NCI-H1417 treated with DMSO at 0.1 percent for 48 hours (cell line): Measurements from ENCODE around the gene KATNAL1.
"Not testable (repeated sequence)": the region's sequence is repeated elsewhere in the genome, so short reads cannot be mapped to it uniquely, and the experiment has no call there.

Experiments used
- DNase-seq: peaks from one replicate; lab custom pipeline; 2025; lab: John Stamatoyannopoulos, UW

The KATNAL1 gene

DNA sequence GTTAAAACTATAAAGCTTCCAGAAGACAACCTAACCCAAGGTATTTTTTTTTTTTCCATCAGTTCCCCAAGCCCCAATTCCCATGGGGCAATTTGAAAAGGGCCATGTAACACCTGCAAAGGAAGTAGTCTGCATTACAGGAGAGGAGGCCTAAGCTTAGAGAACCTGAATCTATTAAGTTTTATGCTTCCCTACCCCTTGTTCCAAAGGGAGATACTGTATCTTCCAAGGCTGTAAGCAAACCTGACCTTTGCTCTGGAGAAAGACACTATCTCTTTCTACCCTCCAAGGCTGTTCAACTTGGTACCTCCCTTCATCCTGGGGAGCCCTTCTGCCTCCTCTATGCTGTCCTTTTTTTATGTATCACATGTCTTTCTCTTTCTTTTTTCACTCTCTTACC is 15.0 kb downstream of the KATNAL1 start:
- no peak for DNase-seq

DNA sequence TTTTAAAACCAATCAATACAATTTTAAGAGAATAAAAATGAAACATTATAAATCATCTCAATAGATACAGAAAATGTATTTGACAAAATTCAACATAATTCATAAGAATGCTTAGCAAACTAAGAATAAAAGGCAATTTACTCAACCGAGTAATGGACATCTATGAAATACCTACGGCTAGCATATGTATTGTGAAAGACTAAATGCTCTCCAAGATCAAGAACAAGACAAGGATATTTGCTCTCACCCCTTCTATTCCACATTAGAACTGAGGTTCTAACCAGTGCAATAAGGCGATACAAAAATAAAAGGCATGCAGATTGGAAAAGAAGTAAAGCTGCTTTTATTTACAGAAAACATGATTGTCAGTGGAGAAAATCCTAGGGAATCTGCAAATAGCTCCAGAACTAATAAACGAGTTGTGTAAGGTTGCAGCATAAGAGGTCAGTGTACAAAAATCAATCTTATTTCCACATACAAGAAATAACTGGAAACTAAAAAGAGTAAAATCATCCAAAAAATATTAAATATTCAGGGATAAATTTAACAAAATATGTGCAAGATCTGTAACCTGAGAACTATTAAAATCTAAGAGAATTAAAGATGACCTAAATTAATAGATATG is 16.4 kb downstream of the KATNAL1 start:
- DNase-seq = no peak

DNA sequence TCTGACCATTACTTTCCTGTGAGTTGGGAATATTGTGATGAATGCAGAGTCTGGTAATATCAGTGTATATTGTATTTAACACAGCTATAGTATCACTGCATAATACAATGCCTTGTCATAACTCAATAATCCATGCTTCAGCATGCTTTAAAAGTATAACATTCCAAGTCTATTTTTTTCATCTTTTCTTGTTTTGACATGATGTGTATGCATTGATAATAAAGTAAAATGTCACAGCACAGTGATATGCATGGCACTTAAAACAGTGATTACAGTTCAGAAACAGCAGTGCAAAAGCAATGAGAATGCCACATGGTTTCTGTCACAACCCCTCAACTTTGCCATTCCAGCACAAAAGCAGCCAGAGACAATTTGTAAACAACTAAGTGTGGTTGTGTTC is 17.8 kb downstream of the KATNAL1 start:
- no peak for DNase-seq

DNA sequence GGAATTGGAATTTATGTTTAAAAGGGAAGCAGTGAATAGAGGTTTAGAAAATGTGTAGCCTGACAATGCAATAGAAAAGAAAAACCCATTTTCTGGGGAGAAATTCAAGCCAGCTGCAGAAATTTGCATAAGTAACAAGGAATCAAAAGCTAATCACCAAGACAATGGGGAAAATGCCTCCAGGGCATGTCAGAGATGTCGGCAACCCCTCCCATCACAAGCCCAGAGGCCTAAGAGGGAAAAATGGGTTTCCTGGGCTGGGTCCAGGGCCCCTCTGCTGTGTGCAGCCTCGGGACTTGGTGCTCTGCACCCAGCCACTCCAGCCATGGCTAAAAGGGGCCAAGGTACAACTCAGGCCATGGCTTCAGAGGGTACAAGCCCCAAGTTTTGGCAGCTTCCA is 21.3 kb downstream of the KATNAL1 start:
- not testable (repeated sequence) for DNase-seq

DNA sequence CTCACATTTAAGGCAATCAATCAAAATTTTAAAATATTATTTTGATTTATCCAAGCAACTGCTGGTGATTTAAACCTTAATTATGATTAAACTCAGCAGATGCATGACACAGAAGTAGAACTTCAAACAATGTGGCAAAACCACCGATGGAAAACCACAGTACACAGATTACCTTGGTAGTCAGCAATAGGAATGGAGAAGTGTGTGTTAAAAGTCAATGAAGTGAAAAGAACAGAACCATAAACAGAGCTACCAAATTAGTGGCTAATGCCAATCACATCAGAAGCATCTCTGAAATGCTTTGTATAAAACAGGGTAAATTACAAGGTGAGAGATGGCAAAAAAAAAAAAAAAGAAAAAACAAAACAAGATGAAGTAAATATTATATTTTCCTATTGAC is 31.2 kb downstream of the KATNAL1 start:
- no peak for DNase-seq

DNA sequence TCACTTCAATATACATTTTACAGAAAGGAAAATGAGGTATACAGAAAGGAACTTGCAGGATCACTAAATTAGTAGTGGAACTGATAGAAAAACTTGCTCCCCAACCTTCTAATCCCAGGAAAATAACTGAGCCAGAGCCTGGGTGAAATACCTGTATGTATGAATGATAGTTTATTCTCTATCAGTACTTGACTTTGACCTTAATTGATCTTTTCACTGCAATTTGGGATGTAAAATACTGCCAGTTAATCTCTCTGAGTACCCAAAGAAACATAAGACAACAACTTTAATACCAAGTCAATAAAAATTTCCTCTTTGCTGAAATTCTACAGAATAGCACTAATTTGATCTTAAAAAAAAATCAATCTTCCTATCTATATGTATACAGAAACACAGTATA is 33.3 kb downstream of the KATNAL1 start:
- no peak for DNase-seq

DNA sequence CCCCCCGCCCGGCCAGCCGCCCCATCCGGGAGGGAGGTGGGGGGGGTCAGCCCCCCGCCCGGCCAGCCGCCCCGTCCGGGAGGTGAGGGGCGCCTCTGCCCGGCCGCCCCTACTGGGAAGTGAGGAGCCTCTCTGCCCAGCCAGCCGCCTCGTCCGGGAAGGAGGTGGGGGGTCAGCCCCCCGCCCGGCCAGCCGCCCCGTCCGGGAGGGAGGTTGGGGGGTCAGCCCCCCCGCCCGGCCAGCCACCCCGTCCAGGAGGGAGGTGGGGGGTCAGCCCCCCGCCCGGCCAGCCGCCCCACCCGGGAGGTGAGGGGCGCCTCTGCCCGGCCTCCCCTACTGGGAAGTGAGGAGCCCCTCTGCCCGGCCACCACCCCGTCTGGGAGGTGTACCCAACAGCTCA is 37.3 kb downstream of the KATNAL1 start:
- DNase-seq = not testable (repeated sequence)

DNA sequence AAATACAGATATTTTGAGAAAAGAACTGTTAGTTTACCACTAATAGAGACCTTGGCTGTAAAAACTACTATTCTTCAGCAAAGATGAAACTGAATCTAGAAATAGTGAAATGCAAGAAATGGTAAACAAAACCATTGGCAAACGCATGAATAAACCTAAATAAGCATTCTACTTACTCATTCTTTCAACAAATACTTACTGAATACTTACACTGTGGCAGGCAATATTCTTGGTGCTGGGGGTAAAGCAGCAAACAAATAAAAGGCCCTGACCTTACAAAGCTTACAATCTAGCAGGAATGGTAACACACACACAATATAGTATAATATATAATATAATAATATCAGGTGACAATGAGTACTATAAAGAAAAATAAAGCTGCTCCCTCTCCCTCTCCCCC is 38.7 kb downstream of the KATNAL1 start:
- DNase-seq = no peak

DNA sequence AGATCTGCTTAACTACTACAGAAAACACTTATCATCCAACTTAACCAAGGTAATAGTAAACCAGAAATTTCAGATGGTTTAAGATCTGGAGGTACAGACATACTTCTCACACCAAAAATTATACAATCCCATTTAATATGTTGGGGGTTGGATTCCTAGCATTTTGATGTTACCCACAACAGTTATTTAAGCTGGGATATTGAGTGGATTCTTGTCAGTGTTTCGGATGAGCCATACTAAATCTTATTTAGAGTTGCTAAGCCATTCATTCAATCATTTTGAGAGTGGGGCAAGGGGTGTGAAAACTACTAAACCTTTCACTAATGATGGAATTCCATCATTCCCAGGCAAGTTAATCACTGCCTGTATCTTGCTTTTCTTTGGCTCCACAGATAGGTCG is 40.6 kb downstream of the KATNAL1 start:
- no peak for DNase-seq

DNA sequence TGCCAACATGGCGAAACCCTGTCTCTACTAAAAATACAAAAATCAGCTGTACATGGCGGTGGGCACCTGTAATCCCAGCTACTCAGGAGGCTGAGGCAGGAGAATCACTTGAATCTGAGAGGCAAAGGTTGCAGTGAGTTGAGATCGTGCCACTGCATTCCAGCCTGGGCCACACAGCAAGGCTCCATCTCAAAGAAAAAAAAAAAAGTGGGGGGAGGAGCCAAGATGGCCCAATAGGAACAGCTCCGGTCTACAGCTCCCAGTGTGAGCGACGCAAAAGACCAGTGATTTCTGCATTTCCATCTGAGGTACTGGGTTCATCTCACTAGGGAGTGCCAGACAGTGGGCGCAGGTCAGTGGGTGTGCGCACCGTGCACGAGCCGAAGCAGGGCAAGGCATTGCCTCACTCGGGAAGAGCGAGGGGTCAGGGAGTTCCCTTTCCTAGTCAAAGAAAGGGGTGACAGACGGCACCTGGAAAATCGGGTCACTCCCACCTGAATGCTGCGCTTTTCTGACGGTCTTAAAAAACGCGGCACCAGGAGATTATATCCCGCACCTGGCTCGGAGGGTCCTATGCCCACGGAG is 48.1 kb downstream of the KATNAL1 start:
- not testable (repeated sequence) for DNase-seq

DNA sequence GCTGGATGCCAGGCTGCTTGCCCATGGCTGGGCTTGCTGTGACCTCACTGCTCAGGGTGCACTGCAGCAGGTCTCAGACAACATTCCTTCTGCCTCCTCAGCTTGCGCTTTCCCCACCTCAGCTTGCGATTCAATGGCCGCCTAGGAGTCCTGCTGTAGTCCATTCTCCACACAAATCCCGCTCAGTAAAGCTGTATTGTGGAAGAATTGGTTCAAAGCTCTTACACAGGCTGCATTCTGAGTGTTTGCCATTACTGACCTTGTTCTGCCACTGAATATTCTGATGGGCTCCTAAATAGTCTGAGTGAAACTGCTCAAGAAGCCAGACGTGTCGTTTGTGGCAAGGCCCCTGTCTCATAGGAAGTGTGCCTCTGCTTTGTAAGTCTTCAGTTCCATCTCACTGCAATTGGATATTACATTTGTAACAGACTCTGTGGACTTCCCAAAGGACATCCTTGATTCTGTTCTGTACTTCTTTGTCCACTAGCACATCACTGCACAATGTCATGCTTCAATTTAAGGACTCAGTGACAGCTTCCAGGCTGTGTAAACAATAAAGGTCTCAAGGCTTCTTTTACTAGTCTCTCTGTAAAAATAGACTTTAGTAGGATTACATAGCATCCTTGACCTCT is 49.8 kb downstream of the KATNAL1 start:
- DNase-seq = no peak

DNA sequence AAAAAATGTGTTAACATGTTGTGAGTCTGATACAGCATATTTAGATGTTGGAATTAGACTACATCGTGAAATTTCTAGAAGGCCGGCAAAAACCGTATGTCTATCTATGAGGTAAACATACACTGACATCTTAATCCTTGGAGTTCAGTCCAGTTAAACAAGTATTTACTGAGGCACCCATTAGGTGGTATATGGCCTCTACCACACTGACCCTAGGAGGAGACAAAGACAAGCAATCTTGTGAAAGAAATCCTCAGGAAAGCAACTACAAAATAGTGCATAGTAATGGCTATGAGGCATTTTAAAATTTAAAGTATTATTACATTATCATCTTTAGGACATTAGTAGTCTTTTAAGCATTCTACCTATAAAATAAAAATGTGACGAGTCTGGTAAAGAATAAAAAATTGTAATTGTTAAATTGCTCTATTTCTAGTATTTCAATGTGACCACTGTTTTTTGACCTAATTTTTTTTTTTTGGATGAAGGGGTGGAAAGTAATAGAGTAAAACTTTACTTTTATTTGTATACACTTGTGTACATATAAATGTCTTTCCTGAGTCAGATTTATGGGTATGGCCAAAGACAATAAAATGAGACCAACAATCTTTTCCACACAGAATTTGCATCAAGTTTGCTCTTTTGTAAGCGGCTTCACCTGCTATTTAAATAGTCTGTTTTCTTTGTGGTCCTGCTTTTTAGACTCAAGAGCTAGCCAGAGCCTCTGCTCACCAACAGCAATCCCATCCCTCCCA is 50.5 kb downstream of the KATNAL1 start:
- DNase-seq = no peak

DNA sequence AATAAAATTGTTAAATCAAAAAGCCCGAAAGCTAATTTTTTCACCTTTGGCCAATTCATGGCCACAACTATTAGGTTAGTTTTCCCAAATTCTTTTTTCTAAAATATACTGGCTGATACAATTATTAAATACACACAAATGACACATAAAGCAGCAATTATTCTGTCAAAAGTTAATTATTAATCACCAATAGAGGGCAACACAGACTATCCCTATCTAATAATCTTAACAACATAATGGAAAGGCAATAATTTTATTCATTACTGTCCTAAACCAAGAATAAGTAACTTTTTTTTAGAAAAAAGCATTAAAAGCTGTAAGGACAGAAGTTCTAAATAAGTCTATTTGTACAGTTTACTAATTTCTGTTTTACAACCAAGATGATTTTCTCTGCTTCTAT is 51.7 kb downstream of the KATNAL1 start:
- no peak for DNase-seq

DNA sequence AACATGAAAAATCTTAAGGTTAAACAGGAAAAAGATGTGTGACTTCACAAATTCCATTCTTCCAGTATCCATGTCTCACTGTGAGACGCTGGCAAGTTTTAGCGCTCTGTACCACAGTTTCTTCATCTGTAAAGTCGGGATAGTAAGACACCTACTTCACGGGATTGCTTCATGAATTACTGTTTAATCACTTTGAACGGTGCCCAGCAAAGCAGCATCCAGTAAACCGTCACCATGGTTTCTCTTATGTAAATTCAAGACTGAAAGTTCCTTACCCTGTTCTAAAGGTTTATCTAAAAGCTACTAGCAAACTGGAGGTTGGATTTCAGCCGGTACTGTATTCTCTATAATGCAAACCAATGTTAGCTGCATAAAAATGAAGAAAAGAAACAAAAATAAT is 53.5 kb downstream of the KATNAL1 start:
- no peak for DNase-seq

DNA sequence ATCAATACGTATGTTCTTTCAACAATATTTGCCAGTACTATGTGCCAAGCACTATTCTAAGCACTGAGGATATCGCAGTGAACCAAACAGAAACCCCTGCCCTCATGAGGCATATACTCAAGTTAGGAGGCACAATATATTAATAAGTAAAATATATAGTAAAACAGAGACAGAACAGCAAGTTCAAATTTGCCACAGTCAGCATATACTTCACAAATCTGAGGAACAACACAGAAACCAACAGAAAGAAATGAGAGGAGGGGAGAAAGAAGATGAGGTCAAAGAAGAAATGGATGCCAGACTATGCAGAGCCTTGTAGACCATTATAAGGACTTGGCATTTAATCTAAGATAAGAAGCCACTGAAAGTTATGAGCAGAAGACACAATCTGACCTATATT is 59.9 kb downstream of the KATNAL1 start:
- no peak for DNase-seq

DNA sequence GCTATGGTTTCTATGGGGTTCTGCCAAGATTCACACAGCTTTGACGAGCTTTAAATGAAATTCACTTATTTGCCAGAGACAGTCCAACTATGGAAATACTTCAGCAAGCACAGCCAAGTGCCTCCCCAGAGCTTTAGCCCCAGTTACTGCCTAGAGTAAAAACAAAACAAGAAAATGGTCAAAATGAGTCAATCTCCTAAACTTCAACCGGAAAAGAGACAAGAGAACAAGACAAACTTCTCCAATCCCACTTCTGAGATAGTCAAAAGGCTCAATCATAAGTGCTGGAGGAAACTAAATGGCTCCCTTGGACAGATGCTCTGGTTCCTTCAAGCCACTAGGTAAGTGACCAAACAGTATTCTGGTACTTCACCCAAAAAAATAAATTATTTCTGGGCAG is 65.8 kb downstream of the KATNAL1 start:
- no peak for DNase-seq

DNA sequence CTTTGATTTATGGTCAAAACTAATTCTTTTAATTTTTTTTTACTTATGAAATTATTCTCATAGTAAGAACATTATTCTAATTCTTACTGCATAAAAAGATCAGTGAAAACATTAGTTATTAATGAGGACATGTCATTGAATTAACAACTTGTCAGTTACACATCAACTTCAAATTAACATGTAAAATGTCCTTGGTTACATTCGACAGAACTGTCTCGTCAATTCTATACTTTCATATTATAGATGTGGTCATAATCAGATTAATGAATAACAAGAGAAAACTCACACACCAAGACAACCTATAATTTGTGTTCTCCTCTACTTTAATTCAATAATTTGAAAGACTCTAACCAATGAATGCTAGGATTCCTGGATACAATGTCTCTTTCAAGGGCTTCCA is 66.7 kb downstream of the KATNAL1 start:
- no peak for DNase-seq

DNA sequence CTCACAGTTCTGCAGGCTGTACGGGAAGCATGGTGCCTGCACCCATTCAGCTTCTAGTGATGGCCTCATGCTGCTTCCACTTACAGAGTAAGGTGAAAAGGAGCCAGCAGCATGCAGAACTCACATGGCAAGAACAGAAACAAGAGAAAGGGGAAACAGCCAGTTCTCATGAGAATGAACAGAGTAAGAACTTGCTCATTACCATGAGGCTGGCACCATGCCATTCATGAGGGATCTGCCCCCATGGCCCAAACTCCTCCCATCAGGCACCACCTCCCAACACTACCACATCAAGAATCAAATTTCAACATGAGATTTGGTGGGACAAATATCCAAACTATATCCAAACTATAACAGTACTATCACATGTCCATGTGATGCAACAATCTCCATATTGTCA is 72.1 kb downstream of the KATNAL1 start:
- DNase-seq = no peak

DNA sequence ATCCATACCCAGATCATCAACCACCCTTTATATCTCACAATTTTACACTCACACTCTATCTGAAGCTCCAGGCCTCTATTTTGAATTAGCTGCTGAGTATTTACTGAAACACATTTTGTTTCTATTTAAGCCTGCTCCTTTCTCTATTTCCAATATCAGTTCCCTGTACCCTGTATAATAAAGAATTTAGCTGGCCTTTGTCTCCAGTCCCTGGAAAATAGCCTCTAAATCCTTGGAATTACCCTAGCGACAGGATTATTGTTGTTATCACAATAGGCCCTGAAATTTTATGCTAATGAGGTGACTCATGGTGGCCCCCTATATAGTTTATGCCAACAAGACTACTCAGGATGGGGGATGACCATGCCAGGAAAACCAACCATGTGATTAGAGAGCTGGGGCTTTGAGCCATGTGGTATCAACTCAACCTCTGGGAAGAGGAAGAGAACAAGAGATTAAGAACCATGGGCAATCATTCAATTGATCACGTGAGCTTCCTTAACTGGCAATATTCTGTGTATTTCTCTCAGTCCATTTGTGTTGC is 72.7 kb downstream of the KATNAL1 start:
- DNase-seq = no peak

DNA sequence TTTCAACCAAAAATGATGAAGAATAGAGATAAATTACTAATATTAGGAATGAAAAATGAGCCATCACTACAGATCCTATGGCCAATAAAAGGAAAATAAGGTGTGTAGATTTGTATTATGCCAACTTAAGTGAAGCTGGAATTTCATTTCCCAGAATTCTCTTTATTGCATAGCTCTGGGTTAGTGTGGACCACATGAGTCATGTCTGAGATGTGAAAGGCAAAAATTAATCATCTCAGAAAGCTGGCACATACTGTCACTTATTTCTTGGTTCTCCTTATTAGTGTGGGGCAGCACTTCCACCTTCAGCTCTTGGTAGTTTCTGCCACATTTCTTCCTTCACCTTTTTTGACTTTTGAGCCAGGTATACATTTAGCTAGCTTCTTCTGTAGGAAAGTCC is 82.6 kb downstream of the KATNAL1 start:
- DNase-seq = no peak

DNA sequence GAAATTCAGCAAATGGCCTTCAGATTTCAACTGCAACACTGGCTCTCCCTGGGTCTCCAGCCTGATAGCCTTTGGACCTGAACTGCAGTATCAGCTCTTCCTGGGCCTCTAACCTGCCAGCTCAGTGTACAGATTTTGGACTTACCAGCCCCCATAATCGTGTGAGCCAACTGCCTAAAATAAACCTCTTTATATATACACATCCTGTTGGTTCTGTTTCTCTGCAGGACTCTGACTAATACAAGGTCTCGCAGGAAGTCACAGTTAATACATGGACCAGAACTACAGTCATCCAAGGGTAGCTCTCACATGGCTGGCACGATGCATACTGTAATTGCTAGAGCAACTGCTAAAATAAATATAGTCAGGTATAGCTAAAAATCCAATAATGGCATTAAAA is 85.1 kb downstream of the KATNAL1 start:
- DNase-seq = no peak

DNA sequence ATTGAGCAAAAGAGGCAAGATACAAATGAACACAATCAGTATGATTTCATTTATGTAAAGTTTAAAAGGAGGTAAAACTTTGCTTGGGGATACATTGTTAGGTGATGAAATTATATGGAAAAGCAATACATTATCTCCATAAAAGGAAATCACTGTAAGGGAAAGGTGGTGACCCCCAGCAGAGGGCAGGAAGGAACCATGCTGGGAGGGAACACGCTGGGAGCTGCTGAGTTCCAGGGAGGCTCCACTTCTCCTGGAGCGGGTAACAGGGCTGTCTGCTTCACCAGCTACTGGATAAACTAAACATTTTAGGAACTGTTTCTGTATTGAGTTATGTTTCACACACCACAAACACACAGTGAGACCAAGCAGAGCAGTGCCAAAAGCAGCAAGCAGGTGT is 91.2 kb downstream of the KATNAL1 start:
- no peak for DNase-seq

DNA sequence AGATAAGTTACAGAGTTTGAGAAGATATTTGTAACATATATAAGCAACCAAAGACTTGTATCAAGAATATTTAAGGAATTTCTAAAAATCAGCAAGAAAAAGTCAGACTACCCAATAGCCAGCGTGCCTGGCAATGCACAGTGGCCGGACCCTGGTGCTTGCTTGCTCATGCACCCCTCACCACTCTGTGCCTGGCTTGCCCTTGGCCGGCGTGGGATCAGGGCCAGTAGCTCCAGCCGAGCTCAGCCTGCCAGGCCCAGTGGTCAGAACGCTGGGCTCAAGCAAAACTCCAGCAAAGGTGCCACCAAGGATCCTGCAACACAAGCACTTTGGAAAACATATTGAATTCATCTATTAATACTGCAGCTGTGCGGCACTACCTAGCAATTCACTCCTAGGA is 95.1 kb downstream of the KATNAL1 start:
- no peak for DNase-seq
